Body of pancreas (tissue), 4 donors: ENCODE measurements around the gene SEL1L. TPM values are rescaled to one million over a fixed set of nuclear protein-coding genes. Genes with fewer than 3 reads are reported as not detected.

Experiments used
- ATAC-seq: fragments of 150-250 bp; one replicate; pipeline ENCODE4 v1.9.1; 2016
- DNase-seq, 4 donors: peaks; one replicate each; pipeline ENCODE4 v3.0.0-alpha.2; 2019
- H3K27ac ChIP-seq, 4 donors: fragments of 200-600 bp; sonication (generic); 1 replicate in 3 of 4; 2 replicates in 1 of 4; pipeline versions ENCODE4 v1.5.1 to v1.6.1; 2016 to 2019; ENCODE audit warnings: mild to moderate bottlenecking in 1 of 4, mixed read lengths in 1 of 4, moderate library complexity in 1 of 4
- H3K27me3 ChIP-seq, 2 donors: fragments of 200-600 bp; sonication (generic); one replicate each; pipeline ENCODE4 v1.6.0; 2016; ENCODE audit warnings: mild to moderate bottlenecking in 1 of 2
- H3K36me3 ChIP-seq, 2 donors: fragments of 200-600 bp; sonication (generic); replicated peaks in 1 of 2; 2 replicates each; pipeline ENCODE4 v1.5.1; 2016; ENCODE audit warnings: low read depth in 2 of 2; ENCODE audit not compliant: insufficient read depth in 1 of 2
- H3K4me1 ChIP-seq: fragments of 200-600 bp; sonication (generic); one replicate; pipeline ENCODE4 v1.6.0; 2016
- H3K4me3 ChIP-seq, 2 donors: fragments of 200-600 bp; sonication (generic); 1 replicate in 1 of 2; 2 replicates in 1 of 2; pipeline ENCODE4 v1.5.1; 2016 to 2019
- H3K9me3 ChIP-seq, 3 donors: fragments of 200-600 bp; sonication (generic); 1 replicate in 2 of 3; 2 replicates in 1 of 3; pipeline ENCODE4 v1.5.1; 2016
- POLR2A ChIP-seq, 3 donors: fragments of 450-650 bp; IDR thresholded peaks; one replicate each; pipeline ENCODE4 v1.6.1; 2016; ENCODE audit warnings: antibody characterized with exemption in 3 of 3, mild to moderate bottlenecking in 2 of 3
- WGBS, 2 donors: methylation state at CpG; one replicate each; pipeline ENCODE4 v1.1.5; 2017; 5-methylcytosine and 5-hydroxymethylcytosine counted together
- intact Hi-C: fragments of 100-400 bp; cut with DNase I; formaldehyde crosslinking; loops from one replicate; pipeline ENCODE4 v1.15.1; 2023
- total RNA-seq, 2 donors: library from RNA; depleted of rRNA; stranded (reverse); fragments of >200 nt; gene quantifications; one replicate each; pipeline ENCODE4 v1.1.0, GENCODE V29; 2016
- TF ChIP-seq, protein P1 (sequence below), 7 experiments: fragments of 450-650 bp in 4 of 7; fragments of 200-600 bp in 3 of 7; sonication (generic) in 3 of 7; IDR thresholded peaks; one replicate each; pipeline ENCODE4 v1.5.1; 2016 to 2019; ENCODE audit warnings: antibody characterized with exemption in 7 of 7

The SEL1L gene
- total RNA-seq: 100 to 1,000 TPM; 183 to 268 TPM

DNA sequence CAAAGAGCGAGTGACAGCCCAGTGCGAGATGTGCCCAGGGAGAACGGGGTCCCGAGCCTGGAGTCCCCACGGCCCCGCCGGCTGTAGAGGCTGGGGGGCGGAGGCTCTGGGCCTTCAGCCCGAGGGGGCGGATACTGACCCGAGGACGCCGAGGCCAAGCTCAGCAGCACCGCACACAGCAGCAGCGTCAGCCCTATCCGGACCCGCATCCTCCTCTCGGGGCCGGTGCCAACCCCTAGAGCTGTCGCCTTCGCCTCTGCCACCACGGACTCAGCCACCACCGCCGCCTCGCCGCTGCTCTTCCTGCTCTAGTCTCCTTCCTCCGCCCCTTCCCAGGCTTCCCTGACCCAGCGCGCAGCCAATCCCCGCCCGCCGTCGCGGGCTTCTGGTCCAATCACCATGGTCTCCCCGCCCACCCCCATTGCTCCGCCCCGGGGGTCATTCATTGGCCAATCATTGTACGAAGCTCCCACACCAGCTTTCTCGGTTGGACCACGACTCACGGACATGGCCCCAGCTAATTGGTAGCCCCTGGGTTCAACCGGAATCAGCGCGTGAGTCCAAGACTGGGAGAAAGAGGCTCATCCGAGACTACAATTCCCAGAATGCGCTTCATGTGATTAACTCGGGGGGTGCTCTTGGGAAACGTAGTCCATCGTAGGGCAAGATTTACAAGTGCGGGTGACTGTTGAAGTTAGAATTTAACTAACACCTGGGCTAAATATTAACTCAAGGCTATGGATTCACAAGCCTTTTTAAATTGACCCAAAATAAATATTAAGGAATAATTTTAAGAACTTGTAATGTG, at the start of gene SEL1L:
SEL1L (minus strand) TSS at position 318 of the 808 bp plus-strand sequence; CDS start at position 209, 109 bp downstream.
- peak within 1 kb of the TSS; percentile 66 to 91 (median 86) for H3K27ac ChIP-seq
- H3K4me1 ChIP-seq: peaks cover 45% of the 10 kb centered on the region
- DNase-seq: peak; percentile 99 to 100 (median 100)
- no peaks in the 10 kb centered on the region for H3K9me3 ChIP-seq
- WGBS, 2 donors: 0% methylated on average over 27 to 50 of the region's 50 CpGs
- H3K36me3 ChIP-seq: no peaks in the 10 kb centered on the region
- TF ChIP-seq, protein P1, sequence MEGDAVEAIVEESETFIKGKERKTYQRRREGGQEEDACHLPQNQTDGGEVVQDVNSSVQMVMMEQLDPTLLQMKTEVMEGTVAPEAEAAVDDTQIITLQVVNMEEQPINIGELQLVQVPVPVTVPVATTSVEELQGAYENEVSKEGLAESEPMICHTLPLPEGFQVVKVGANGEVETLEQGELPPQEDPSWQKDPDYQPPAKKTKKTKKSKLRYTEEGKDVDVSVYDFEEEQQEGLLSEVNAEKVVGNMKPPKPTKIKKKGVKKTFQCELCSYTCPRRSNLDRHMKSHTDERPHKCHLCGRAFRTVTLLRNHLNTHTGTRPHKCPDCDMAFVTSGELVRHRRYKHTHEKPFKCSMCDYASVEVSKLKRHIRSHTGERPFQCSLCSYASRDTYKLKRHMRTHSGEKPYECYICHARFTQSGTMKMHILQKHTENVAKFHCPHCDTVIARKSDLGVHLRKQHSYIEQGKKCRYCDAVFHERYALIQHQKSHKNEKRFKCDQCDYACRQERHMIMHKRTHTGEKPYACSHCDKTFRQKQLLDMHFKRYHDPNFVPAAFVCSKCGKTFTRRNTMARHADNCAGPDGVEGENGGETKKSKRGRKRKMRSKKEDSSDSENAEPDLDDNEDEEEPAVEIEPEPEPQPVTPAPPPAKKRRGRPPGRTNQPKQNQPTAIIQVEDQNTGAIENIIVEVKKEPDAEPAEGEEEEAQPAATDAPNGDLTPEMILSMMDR (IDR thresholded peaks at IDR 0.05): no peak
- peak; percentile 97 to 99 (median 99) for TF ChIP-seq POLR2A (IDR thresholded peaks at IDR 0.05)
- H3K27me3 ChIP-seq: no peaks in the 10 kb centered on the region
- intact Hi-C loops: no loop called here
- peak within 1 kb of the TSS; percentile 96 to 99 for H3K4me3 ChIP-seq
- peak; percentile 87 for ATAC-seq

DNA sequence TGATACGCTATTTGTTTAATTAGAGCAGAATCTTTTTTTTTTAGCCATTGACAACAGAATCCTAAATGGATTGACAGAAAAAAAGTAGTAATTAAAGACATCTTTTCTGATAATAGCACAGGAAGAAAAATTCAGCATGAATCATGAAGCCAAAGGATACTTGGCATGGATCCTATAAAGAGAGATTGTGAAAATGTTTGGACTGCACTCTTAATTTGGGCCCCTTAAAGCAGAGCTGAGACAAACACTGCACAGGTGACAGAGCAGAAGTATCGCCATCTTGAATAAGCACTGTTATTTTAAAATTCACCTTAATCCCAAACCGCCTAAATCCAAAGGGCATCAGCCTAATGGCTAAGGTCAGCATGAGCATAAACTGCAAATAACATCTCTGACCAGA, 48.8 kb upstream of the SEL1L start:
- intact Hi-C loops: no loop called here
- WGBS, 2 donors: 84 to 93% methylated on average over 3 of the region's 3 CpGs
- ATAC-seq (no peak), DNase-seq (no peak)
- no peak overlapping the region for H3K4me3 ChIP-seq
- H3K27me3 ChIP-seq: no peaks in the 10 kb centered on the region
- H3K36me3 ChIP-seq: no peaks in the 10 kb centered on the region
- TF ChIP-seq, protein P1 (IDR thresholded peaks at IDR 0.05): no peak
- no peak for TF ChIP-seq POLR2A (IDR thresholded peaks at IDR 0.05)
- H3K27ac ChIP-seq: no peak overlapping the region
- no peaks in the 10 kb centered on the region for H3K4me1 ChIP-seq
- H3K9me3 ChIP-seq: no peaks in the 10 kb centered on the region

DNA sequence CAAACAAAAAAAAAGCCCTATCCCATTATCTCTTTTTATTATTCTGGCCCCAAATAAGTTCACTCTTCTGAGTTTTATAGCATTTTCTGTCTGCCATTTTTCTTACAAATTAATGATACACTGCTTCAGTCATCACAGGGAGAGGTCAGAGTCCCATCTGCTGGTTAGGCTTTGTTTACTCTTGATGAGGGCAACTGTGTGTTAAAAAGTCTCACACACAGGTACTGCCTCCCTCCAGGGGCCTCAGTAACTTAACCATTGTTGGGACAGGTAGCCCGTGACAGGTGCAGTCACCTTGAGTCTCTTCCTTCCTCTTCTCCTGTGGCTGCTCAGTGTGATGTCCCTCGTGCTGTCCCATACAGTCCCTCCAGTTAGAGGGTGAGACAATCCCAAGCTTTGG, 45.5 kb upstream of the SEL1L start:
- ATAC-seq: no peak
- no peak for TF ChIP-seq POLR2A (IDR thresholded peaks at IDR 0.05)
- TF ChIP-seq, protein P1 (IDR thresholded peaks at IDR 0.05): no peak
- H3K36me3 ChIP-seq: no peaks in the 10 kb centered on the region
- no peaks in the 10 kb centered on the region for H3K27me3 ChIP-seq
- intact Hi-C loops: no loop called here
- no peak overlapping the region for H3K27ac ChIP-seq
- no peaks in the 10 kb centered on the region for H3K4me1 ChIP-seq
- 89 to 93% methylated on average over 2 of the region's 2 CpGs for WGBS, 2 donors
- no peak for DNase-seq
- H3K4me3 ChIP-seq: no peak overlapping the region
- no peaks in the 10 kb centered on the region for H3K9me3 ChIP-seq

DNA sequence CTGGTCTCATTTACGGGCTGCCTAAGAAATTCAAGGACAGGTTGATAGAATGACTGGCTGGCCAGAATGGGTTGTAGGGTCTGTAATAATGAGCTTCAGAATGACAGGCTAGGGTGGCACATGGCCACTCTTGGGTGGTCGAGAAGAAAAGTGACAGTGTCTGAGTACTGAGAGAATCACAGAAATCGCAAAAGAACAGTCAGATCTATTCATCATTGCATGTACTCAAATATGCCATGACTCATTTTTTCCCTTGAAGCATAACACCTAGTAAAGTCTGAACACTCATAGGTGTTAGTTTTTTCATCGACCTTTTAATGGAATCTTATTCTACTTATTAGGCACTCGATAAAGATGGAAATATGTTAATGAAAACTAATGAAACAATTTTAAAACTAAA, 37.8 kb upstream of the SEL1L start:
- Histone ChIP-seq H3K36me3 (no peaks in the 10 kb centered on the region), H3K9me3 (no peaks in the 10 kb centered on the region), H3K4me3 (no peak overlapping the region), H3K4me1 (no peaks in the 10 kb centered on the region), H3K27ac (no peak overlapping the region), H3K27me3 (no peaks in the 10 kb centered on the region)
- no peak for DNase-seq
- TF ChIP-seq, protein P1 (IDR thresholded peaks at IDR 0.05): no peak
- TF ChIP-seq POLR2A (IDR thresholded peaks at IDR 0.05): no peak
- no peak for ATAC-seq
- WGBS, 2 donors: 88 to 89% methylated on average over 5 of the region's 5 CpGs
- intact Hi-C loops: no loop called here
